GM12873 (cell line): ENCODE data around the gene POLE3.

Experiments
- TF ChIP-seq, protein P1 (sequence below): IDR thresholded peaks from 2 replicates; pipeline ENCODE4 v1.5.1; 2012; ENCODE audit warnings: low read depth, mild to moderate bottlenecking, moderate library complexity, low read length, control low read depth; ENCODE audit not compliant: insufficient read depth; ENCODE audit errors: missing control alignments

The POLE3 gene

DNA sequence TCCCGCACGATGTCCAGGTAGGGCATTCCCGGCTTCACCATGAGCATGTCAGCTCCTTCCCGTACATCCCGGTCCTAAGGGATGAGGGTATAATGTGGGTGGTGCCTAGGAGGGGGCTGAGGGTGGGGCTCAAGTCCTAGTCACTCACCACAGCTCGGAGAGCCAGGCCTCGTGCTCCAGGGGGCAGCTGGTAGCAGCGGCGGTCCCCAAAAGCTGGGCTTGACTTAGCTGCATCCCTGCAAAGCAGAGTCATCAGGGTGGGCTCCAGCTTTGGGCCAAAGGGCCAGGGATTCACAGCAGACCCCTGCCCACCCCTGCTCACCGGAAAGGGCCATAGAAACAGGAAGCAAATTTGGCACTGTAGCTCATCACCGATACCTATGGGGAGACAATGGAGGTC, 21.0 kb downstream of the POLE3 start:
- TF ChIP-seq, protein P1, sequence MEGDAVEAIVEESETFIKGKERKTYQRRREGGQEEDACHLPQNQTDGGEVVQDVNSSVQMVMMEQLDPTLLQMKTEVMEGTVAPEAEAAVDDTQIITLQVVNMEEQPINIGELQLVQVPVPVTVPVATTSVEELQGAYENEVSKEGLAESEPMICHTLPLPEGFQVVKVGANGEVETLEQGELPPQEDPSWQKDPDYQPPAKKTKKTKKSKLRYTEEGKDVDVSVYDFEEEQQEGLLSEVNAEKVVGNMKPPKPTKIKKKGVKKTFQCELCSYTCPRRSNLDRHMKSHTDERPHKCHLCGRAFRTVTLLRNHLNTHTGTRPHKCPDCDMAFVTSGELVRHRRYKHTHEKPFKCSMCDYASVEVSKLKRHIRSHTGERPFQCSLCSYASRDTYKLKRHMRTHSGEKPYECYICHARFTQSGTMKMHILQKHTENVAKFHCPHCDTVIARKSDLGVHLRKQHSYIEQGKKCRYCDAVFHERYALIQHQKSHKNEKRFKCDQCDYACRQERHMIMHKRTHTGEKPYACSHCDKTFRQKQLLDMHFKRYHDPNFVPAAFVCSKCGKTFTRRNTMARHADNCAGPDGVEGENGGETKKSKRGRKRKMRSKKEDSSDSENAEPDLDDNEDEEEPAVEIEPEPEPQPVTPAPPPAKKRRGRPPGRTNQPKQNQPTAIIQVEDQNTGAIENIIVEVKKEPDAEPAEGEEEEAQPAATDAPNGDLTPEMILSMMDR = no peak

DNA sequence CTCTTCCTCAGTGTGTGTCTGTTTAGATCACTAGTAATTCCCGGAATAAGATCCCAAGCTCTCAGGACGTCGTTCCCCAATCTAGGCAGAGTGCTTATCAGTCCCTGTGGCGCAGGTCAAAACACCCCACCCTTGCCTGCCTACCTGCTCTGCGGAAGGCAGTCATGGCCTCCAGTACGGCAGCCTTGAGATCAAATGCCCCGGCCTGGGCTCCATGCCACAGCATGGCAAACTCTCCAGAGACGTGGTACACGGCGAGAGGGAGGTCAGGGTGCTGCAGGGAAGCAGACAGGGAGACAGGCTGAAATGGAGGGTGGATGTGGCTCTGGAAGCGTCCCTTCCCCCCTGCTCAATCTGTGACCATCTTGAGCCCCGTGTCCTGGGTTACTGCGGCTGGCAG, 21.6 kb downstream of the POLE3 start:
- TF ChIP-seq, protein P1 = no peak

DNA sequence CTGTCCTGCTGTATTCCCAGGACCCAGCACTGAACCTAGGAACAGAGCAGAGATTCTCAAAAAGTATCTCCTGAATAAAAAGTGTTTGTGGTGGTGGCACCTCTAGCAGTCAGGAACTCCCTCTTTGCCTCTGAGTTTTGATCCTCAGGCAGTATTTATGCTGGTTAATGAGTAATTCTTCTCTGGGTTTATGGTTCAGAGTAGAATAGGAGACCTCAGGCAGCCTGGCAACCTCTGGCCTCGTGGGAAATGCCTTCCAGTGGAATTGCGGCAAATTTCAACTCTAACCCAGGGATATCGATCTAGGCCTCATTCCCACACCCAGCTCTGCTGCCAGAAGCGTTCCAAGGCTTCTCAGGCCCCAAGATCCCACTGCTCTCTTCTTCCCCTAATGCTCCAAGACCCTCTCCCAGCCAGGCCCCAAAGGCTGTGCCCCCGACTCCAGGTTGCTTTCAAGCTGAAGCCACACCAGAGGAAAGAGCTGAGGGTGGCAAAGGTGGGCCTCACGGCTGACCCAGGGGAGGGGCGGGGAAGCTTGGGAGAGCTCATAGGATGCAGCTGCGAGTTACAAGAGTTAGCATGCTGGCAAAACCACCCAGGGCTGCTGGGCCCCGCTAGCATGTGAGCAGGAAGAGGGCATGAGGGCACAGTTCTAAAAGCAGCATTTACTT, 22.8 kb downstream of the POLE3 start:
- TF ChIP-seq, protein P1 = no peak

DNA sequence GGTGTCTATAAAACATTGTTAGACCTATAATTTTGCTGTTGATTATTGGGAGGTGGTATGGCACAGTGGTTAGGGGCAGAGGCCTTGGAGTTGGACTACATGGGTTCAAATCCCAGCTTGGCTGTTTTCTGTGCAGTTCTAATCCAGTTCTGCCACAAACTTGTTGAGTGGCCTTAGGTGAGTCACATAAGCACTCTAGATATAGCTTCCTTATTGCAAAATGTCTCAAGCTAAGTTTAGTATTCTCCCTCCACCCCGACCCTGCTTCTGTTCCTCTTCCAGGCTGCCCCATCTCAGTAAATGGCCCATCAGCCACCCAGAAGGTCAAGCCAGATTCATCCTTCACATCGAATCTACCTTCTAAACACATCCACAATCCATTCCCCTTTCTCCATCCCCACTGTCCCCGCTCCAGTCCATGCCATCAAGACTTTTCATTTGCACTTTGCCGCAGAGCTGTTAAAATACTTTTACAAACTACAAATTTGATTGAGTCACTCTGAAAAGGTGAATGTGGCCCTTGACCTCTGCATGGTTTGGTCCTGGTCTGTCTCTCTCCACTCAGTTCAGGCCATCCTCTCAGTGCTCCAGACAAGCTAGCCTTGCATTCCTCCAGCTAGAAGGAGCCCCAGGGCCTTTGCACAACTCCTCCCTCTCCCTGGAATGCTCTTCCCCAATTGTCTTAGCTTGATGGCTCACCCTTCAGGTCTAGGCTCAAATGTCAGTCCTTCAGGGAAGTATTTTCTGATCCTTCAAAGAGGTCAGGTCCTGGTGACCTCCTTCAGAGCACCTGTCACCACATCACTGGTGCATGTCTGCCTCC, 23.7 kb downstream of the POLE3 start:
- TF ChIP-seq, protein P1 = no peak

DNA sequence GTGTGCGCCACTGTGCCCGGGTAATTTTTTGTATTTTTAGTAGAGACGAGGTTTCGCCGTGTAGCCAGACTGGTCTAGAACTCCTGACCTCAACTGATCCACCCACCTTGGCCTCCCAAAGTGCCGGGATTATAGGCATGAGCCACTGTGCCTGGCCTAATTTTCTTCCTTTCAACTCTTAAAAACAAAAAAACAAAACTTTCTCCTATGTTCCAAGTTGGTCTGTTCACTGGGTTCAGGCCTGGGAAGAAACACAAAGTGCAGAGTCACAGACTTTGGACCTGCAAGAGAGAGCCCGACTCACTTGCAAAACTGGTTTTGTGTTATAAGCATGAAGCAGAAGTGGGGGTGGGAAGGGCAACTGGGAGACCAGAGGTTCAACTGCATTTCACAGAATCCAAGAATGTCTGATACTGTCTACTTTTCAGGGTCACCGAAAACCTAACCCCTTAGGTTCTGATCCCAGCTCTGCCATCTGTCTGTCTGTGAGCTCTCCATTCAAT, 28.5 kb downstream of the POLE3 start:
- TF ChIP-seq, protein P1 = no peak

DNA sequence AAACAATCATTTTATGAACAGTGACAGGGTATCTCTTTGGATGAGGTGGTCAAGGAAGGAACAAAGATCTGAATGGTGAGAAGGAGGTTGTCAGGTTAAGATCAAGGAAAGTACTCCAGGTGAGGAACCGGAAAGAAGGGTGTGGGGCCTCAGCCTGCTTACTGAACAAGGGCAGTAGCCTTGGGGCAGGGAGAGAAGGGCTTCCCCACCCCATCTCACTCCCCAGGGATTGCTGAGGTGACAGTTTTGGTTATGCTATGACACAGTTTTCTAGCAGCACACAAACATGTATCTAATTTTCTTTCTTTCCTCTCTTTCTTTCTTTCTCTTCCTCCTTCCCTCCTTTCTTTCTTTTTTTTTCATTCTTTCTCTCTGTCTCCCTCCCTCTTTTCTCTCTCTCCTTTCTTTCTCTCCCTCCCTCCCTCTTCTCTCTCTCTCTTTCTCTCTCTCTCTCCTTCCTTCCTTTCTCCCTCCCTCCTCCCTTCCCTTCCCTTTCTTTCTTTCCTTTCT, 29.6 kb downstream of the POLE3 start:
- TF ChIP-seq, protein P1 = no peak
